AG10803 (cell line): Measurements from ENCODE around the gene IMPACT.

ENCODE experiments used
- DNase-seq: peaks from one replicate; pipeline ENCODE4 v3.0.0; 2010; ENCODE audit warnings: low read depth
- H3K4me3 ChIP-seq: 2 replicates; pipeline ENCODE4 v1.5.1; 2011; ENCODE audit warnings: mild to moderate bottlenecking, low read length, control low read depth
- CTCF ChIP-seq: conservative IDR thresholded peaks from 2 replicates; pipeline ENCODE4 v1.5.1; 2011; ENCODE audit warnings: mild to moderate bottlenecking, low read length, control low read depth, inconsistent platforms

Gene IMPACT

GRCh38 chr18:24426398-24427294 lies at the start of gene IMPACT:
IMPACT (plus strand) TSS chr18:24426670; CDS start chr18:24426757, 87 bp downstream.
- no peak for TF ChIP-seq CTCF
- DNase-seq: peak; percentile 80
- H3K4me3 ChIP-seq: peak within 1 kb of the TSS; percentile 74

- no peak for DNase-seq
- TF ChIP-seq CTCF: no peak
- no peak overlapping the region for H3K4me3 ChIP-seq
Observed at GRCh38 chr18:24378598-24378997, 47.9 kb upstream of the IMPACT start.

- no peak for DNase-seq
- H3K4me3 ChIP-seq: no peak overlapping the region
- no peak for TF ChIP-seq CTCF
Observed at GRCh38 chr18:24380163-24380747, 46.2 kb upstream of the IMPACT start.

GRCh38 chr18:24381126-24381525 lies 45.3 kb upstream of the IMPACT start:
- no peak for DNase-seq
- H3K4me3 ChIP-seq: no peak overlapping the region
- TF ChIP-seq CTCF: no peak

- no peak for TF ChIP-seq CTCF
- H3K4me3 ChIP-seq: no peak overlapping the region
- no peak for DNase-seq
Observed at GRCh38 chr18:24386681-24387080, 39.8 kb upstream of the IMPACT start.

- TF ChIP-seq CTCF: no peak
- H3K4me3 ChIP-seq: no peak overlapping the region
- DNase-seq: no peak
Observed at GRCh38 chr18:24388957-24389356, 37.5 kb upstream of the IMPACT start.
